HepG2 (cell line): Measurements from ENCODE around the gene SURF6. TPM values are rescaled to one million over a fixed set of nuclear protein-coding genes. Genes with fewer than 3 reads are reported as not detected.

Experiments used
- CAMTA2 ChIP-seq: sonication (generic); formaldehyde crosslinking; IDR thresholded peaks from 2 replicates; pipeline ENCODE4 v1.4.0; 2020; ENCODE audit warnings: mild to moderate bottlenecking, missing genetic modification reagents, borderline replicate concordance
- IKZF5 ChIP-seq: IDR thresholded peaks from 2 replicates; pipeline ENCODE4 v1.6.1; 2018; ENCODE audit warnings: missing genetic modification reagents, mild to moderate bottlenecking, missing compliant biosample characterization
- IRX3 ChIP-seq: sonication (generic); formaldehyde crosslinking; IDR thresholded peaks from 2 replicates; pipeline ENCODE4 v1.8.1; 2023; ENCODE audit warnings: mild to moderate bottlenecking, low read depth, missing genetic modification reagents, borderline replicate concordance
- PRDM15 ChIP-seq: sonication (generic); formaldehyde crosslinking; IDR thresholded peaks from 2 replicates; pipeline ENCODE4 v1.4.0; 2020; ENCODE audit warnings: missing genetic modification reagents
- SAP130 ChIP-seq: IDR thresholded peaks from 2 replicates; pipeline ENCODE4 v1.6.1; 2016; ENCODE audit warnings: low read depth
- TOPORS ChIP-seq: sonication (generic); formaldehyde crosslinking; IDR thresholded peaks from 2 replicates; pipeline ENCODE4 v1.8.0; 2023; ENCODE audit warnings: mild to moderate bottlenecking, missing genetic modification reagents
- ZFP82 ChIP-seq: sonication (generic); formaldehyde crosslinking; IDR thresholded peaks from 2 replicates; pipeline ENCODE4 v1.5.1; 2020; ENCODE audit warnings: mild to moderate bottlenecking, missing genetic modification reagents, borderline replicate concordance
- ZNF142 ChIP-seq: sonication (generic); formaldehyde crosslinking; IDR thresholded peaks from 2 replicates; pipeline ENCODE4 v1.4.0; 2020; ENCODE audit warnings: missing genetic modification reagents
- ZNF432 ChIP-seq: sonication (generic); formaldehyde crosslinking; IDR thresholded peaks from 2 replicates; pipeline ENCODE4 v1.5.0; 2020; ENCODE audit warnings: missing genetic modification reagents, mild to moderate bottlenecking, borderline replicate concordance
- polyA plus RNA-seq, 8 experiments: library from polyadenylated mRNA; depleted of rRNA in 3 of 8; stranded (reverse) in 7 of 8; unstranded in 1 of 8; fragments of >200 nt; fragmentation: Illumina TruSeq in 4 of 8; extraction: Trizol in 4 of 8; gene quantifications; 2 replicates each; pipeline versions ENCODE4 v1.2.1 to v1.2.3, GENCODE V29; 2011 to 2016; ENCODE audit warnings: low read depth in 4 of 8, missing spikeins in 1 of 8, mixed read lengths in 1 of 8; ENCODE audit not compliant: insufficient read depth in 1 of 8
- total RNA-seq, 5 experiments: library from RNA; depleted of rRNA; stranded (reverse); fragments of >200 nt; fragmentation: Illumina TruSeq; extraction: Trizol; gene quantifications; 2 replicates each; pipeline ENCODE4 v1.2.3, GENCODE V29; 2016; ENCODE audit warnings: low read depth in 1 of 5

The SURF6 gene
- total and polyA plus RNA-seq, 2 of the 13 experiments (the other 11 are each of a cell fraction or from before 2014, with no cell fraction given), result 5.9 to 14.7 TPM

- TF ChIP-seq ZNF142 (CRISPR knock-in tag), result no peak; the same call in 1 of the 2 replicates
- TF ChIP-seq IKZF5 (CRISPR knock-in tag), result no peak
- 0 out of 2 replicates have a peak, but pooled peaks have one; percentile 34 for TF ChIP-seq IRX3 (CRISPR knock-in tag)
- TF ChIP-seq PRDM15 (CRISPR knock-in tag), result no peak
- no peak for TF ChIP-seq CAMTA2
- TF ChIP-seq TOPORS (CRISPR knock-in tag), result 0 out of 2 replicates have a peak, but pooled peaks have one; percentile 19
- TF ChIP-seq SAP130 (CRISPR knock-in tag), result 0 out of 2 replicates have a peak, but pooled peaks have one; percentile 15
- TF ChIP-seq ZNF432 (CRISPR knock-in tag), result no peak
- no peak for TF ChIP-seq ZFP82 (CRISPR knock-in tag)
Observed at GRCh38 chr9:133360400-133361393, 24.7 kb upstream of the SURF6 start (continued).
